GM21723 (cell line): Measurements from ENCODE around the gene PPM1B.
"Not testable (repeated sequence)": the region's sequence is repeated elsewhere in the genome, so short reads cannot be mapped to it uniquely, and the experiment has no call there.

Experiments
- ATAC-seq: cut with Tn5 transposase; IDR thresholded peaks from one replicate; pipeline ENCODE4 v1.9.1; 2021; ENCODE audit warnings: mild to moderate bottlenecking, moderate library complexity; ENCODE audit not compliant: unreplicated experiment

PPM1B gene

DNA sequence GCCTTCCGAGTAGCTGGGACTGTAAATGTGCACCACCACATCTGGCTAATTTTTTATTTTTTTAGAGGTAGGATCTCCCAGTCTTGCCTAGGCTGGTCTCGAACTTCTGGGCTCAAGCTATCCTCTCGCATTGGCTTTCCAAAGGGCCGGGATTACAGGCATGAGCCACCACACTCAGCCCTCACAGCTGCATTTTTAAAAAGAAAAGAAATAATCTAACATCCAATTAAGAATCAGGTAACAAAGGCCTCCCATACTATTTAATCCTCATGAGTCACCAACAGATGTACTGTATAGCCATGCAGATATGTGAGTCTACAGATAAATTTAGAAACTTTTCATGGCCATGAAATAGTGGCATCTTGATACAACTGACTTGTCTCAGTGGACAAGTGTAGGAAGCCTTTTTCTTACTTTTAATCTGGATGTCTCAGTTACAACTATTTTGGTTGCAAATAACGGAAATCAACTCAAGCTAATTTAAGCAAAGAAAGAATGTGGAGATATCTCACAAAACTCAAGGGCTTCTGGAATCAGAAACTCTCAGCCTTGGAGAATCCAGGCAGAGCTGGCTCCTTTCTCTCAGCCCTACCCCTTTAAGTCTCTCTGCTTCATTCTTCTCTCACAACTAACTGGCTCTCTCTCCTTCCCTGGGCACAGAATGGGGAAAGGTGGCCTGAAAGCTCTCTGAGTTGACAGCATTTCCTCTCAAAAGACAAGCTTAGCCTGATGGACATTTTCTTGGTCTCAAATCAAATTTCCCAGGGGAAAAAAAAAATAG lies 12.8 kb upstream of the PPM1B start:
- no peak for ATAC-seq

DNA sequence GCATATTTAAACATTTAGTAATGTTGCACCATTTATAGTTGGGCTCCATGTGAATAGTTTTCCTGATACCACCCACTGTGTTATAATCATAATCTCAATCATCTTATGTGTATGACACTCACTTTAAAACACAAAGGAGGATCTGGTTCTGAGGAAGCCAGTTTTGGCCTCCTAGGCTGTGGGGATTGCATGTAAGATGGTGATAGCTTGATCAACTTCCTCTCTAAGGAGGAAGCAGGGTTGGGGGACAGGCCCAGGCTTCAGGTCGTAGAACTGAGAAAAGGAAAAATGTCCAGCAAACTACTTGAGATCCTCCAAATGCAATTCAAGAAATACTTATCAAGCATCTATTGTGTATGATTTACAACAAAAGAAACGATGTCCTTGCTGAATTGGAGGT lies 4.9 kb upstream of the PPM1B start:
- ATAC-seq, result no peak

GRCh38 chr2:44164617-44165016 lies 4.1 kb upstream of the PPM1B start:
- no peak for ATAC-seq

GRCh38 chr2:44166096-44166495 lies 2.6 kb upstream of the PPM1B start:
- ATAC-seq, result no peak

DNA sequence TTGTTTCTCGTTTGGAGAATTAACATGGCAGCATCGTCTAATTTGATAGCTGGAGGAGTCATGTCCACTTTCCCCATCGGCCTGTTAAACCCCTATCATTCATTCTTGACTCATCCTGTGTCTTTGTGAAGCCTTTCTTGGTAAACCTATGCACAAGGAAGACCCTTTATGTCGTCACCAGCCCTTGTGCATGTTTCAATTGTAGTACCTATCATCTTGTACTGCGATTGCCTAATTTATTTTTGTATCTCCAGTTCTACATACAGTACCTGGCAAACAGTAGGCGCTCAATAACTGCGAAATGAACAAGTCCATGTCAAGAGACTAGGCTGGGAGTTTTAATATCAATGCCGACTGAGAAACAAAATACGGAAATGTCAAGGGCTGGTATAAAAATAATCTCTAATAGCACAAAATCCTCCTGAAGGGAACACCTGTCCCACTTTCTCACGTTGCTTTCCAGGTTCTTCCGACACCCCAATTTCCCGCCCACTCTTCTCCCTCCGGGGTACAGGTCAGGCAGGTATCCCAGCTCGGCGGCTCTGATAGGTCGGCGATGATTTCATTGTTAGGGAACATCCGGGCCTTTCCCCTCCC lies 1.3 kb upstream of the PPM1B start:
- no peak for ATAC-seq

- ATAC-seq, result peak; percentile 81
These were observed 581 bp upstream of the PPM1B start for GRCh38 chr2:44167908-44168680.

DNA sequence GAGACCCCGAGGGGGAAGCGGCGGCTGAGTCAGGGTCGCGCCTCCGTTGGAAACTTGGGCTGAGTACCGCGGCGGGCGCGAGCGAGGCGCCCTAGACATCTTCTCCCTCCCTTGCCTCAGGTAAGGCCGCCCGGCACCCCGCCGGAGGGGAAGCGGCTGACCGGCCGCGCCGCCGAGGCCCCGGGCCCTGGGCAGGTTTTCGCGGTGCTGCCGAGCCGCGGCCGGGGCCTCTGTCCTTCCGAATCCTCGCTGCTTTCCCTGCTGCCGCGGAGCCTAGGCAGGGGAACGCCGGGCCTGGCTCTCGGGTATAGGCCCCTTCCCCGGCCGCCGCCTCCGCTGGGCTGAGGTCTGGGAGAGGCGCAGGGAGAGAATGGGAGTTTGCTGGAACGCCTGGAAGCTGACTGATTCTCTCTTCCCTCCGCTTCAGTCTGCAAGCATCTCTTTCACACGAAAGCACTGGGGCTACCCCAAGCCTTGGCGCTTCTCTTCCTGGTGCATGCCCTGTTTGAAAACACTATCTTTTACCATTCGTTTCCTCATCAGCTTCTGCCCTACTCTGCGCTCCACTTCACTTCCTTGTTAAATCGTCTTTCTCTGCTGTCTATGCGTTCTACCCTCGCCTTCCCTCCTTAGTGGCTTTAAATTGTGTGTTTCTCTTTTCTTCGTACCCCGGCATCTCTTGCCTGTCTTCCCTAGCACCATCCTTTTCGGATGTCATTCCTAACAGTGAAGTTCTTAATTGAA lies 652 bp downstream of the PPM1B start:
- peak; percentile 24 for ATAC-seq

GRCh38 chr2:44170311-44170717 lies 1.6 kb downstream of the PPM1B start:
- ATAC-seq, result no peak

DNA sequence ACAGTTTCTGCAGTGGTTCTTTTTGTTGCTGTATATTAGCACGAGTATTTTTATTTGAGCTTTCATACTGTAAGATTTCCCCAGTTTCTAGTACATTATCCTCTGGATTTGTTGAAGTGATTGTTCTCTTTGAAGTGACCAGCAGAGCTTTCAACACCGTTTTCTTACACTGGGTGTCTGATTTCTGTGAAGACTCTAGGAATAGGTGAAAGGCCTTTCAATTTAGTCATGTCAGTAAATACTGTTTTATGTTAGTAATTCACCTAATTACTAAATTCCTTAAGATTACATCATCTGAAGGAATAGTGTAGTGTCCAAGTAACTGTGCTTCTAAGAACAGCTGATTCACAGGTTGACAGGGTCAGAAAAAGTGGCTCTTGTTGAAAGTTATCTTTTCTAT lies 2.3 kb downstream of the PPM1B start:
- no peak for ATAC-seq

DNA sequence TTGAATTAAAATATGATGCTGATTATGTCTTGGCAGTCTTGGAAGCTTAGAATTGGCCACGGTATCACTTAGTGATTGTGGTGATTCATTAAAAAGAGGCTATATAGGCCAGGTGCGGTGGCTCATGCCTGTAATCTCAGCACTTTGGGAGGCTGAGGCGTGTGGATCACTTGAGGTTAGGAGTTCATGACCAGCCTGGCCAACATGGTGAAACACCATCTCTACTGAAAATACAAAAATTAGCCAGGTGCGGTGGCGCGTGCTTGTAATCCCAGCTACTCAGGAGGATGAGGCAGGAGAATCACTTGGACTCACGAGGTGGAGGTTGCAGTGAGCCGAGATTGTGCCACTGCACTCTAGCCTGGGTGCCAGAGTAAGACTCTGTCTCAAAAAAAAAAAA lies 2.8 kb downstream of the PPM1B start:
- ATAC-seq, result not testable (repeated sequence)

GRCh38 chr2:44172576-44172975 lies 3.9 kb downstream of the PPM1B start:
- ATAC-seq, result no peak

DNA sequence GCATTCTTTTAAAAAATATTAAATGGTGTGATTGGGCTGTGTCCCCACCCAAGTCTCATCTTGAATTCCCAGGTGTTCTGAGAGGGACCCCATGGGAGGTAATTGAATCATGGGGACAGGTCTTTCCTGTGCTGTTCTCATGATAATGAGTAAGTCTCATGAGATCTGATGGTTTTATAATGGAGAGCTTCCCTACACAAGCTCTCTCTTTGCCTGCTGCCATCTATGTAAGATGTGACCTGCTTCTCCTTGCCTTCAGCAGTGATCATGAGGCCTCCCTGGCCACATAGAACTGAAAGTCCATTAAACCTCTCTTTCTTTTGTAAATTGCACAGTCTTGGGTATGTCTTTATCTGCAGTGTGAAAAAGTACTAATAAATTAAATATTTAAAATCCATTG lies 10.3 kb downstream of the PPM1B start:
- no peak for ATAC-seq

DNA sequence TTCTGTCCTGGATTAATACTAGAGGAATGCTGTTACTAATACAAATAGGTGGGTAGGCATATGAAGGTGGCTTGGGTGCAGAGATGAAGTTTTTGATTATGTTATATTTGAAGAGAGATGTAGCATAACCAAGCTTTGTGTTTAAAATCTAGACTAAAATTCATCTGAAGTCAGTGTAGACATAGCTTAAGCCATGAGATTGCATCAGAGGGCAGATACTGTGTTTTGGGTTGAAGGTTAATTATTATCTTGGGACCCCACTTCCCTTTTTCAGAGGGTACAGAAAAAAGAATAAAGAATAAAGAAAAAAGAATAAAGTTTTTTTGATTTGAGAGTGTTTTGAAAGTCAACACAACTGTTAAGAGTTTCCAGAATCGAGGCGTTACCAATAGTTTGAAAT lies 13.0 kb downstream of the PPM1B start:
- no peak for ATAC-seq

DNA sequence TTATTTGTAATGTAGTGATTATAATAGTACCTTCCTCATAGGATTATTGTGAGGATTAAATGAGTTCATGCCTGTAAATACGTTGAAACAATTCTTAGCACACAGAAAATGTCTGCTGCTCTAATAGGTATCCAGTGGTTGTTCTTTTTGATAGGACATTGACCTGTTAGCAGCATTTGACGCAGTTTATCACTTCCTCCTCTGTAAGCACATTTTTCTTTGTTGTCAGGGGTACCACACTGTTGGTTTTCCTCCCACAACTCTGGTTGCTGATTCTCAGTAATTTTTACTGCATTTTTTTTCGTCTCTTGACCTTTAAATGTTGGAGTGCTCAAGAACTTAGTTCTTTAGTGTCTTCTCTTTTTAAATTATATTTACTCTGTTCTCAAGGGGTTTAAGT lies 15.4 kb downstream of the PPM1B start:
- ATAC-seq, result no peak

- ATAC-seq, result no peak
These were observed 18.1 kb downstream of the PPM1B start for GRCh38 chr2:44186810-44187209.

DNA sequence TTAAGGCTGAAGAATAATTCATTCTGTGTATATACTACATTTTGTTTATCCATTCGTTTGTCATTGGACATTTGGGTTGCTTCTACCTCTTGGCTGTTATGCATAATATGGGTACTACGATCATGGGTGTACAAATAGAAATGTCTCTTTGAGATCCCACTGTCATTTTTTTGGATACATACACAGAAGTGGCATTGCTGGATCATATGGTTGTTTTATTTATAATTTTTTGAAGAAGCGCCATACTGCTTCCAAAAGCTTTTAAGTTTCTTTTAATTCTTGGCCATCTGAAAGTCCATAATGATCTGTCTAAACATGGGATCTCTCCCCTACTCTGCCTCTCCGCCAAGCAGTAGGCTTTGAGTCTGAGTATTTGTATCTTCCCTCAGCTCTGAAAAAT lies 18.6 kb downstream of the PPM1B start:
- ATAC-seq, result no peak

- ATAC-seq, result no peak
These were observed 20.0 kb downstream of the PPM1B start for GRCh38 chr2:44188696-44189095.

DNA sequence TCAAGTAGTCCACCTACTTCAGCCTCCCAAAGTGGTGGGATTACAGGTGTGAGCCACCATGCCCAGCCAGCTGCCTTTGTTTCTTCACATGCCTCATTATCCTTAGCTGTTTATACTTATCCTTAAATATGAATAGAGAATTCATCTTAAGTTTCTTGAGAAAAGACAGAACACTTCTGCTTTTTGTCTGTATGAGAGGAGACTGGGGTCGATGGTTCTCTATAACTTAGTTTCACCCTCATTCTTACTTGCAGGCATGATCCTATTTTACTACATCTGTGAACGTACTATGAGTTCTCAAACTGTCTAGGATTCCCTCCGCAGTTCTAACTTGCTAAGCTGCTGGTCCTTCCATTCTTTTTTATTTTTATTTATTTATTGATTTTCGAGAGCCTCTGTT lies 20.4 kb downstream of the PPM1B start:
- no peak for ATAC-seq

DNA sequence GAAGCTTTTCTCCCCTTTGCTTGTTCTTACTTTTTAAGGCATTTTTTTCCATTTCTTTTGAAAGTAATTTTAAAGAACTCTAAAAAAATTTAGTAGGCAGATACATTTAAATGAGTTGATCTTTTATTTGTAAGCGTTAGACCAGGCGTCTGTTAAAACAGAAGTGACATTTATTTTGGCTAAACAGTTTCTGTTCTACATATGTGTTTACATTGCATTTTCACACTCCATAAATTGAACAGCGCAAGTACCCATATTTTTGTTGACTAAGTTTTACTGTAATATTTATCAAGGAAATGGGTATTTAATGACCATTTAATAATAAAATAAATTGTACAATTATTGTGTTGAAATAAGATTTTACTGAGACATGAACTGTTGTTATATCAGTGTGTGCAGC lies 21.9 kb downstream of the PPM1B start:
- ATAC-seq, result no peak

GRCh38 chr2:44191739-44192138 lies 23.1 kb downstream of the PPM1B start:
- ATAC-seq, result peak; percentile 95

DNA sequence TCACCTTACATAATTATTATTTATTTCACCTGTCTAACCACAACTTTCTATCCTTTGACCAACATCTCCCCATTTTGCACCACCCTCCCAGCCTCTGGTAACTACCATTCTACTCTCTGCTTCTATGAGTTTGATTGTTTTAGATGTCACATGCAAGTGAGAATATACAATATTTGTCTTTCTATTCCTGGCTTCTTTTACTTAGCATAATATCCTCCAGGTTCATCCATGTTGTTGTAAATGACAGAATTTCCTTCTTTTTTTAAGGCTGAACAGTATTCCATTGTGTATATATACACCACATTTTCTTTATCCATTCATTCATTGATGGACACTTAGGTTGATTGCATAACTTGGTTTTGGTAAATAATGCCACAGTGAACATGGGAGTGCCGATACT lies 24.0 kb downstream of the PPM1B start:
- no peak for ATAC-seq
